IPS DF 6.9 (cell line): ENCODE measurements around the gene PM20D2.

Source experiments
- DNase-seq: peaks from one replicate; pipeline ENCODE4 v3.0.0-alpha.2; 2013; ENCODE audit warnings: low read depth, low spot score
- H3K27ac ChIP-seq: one replicate; pipeline ENCODE4 v1.5.1; 2013; ENCODE audit warnings: low read length, control low read depth
- H3K27me3 ChIP-seq: 2 replicates; pipeline ENCODE4 v1.6.1; 2013; ENCODE audit warnings: mild to moderate bottlenecking, low read length; ENCODE audit not compliant: control insufficient read depth, insufficient read depth
- H3K36me3 ChIP-seq: 2 replicates; pipeline ENCODE4 v1.6.1; 2013; ENCODE audit warnings: low read length; ENCODE audit not compliant: control insufficient read depth, insufficient read depth
- H3K4me1 ChIP-seq: 2 replicates; pipeline ENCODE4 v1.6.1; 2013; ENCODE audit warnings: low read length; ENCODE audit not compliant: control insufficient read depth, insufficient read depth
- H3K4me3 ChIP-seq: 2 replicates; pipeline ENCODE4 v1.5.1; 2013; ENCODE audit warnings: mild to moderate bottlenecking, low read length
- H3K9me3 ChIP-seq: 2 replicates; pipeline ENCODE4 v1.6.1; 2013; ENCODE audit warnings: low read length, inconsistent platforms; ENCODE audit not compliant: control insufficient read depth, insufficient read depth
- WGBS: extraction: QIAGEN DNeasy Blood & Tissue Kit; methylation state at CpG from one replicate; pipeline ENCODE4 v1.1.7; 2013; ENCODE audit warnings: mixed read lengths, missing lambda C conversion rate; ENCODE audit not compliant: insufficient read length, insufficient coverage; 5-methylcytosine and 5-hydroxymethylcytosine counted together

PM20D2 gene

GRCh38 chr6:89145956-89146717, at the start of gene PM20D2:
Gene PM20D2 (plus strand): TSS chr6:89146055. CDS start chr6:89146145, 90 bp downstream.
- H3K4me1 ChIP-seq, result no peaks in the 10 kb centered on the region
- H3K36me3 ChIP-seq, result no peaks in the 10 kb centered on the region
- H3K9me3 ChIP-seq, result no peaks in the 10 kb centered on the region
- no peak for DNase-seq
- no peak within 1 kb of the TSS for H3K27ac ChIP-seq
- WGBS, result no CpG with 5 or more reads among the region's 102 CpGs
- peaks cover 8% of the 10 kb centered on the region; the same call in 1 of the 2 replicates for H3K27me3 ChIP-seq
- peak within 1 kb of the TSS; percentile 48 for H3K4me3 ChIP-seq

- Histone ChIP-seq H3K9me3 (no peaks in the 10 kb centered on the region), H3K4me3 (no peak overlapping the region), H3K4me1 (no peaks in the 10 kb centered on the region), H3K27me3 (no peaks in the 10 kb centered on the region), H3K27ac (no peak overlapping the region), H3K36me3 (no peaks in the 10 kb centered on the region)
- no CpG with 5 or more reads among the region's 8 CpGs for WGBS
- no peak for DNase-seq
Observed at GRCh38 chr6:89098461-89098860, 47.4 kb upstream of the PM20D2 start.

- Histone ChIP-seq H3K27ac (no peak overlapping the region), H3K4me1 (no peaks in the 10 kb centered on the region), H3K9me3 (no peaks in the 10 kb centered on the region), H3K4me3 (no peak overlapping the region), H3K27me3 (no peaks in the 10 kb centered on the region), H3K36me3 (no peaks in the 10 kb centered on the region)
- no CpG with 5 or more reads among the region's 2 CpGs for WGBS
- DNase-seq, result no peak
Observed at GRCh38 chr6:89100114-89100513, 45.7 kb upstream of the PM20D2 start.

- Histone ChIP-seq H3K36me3 (no peaks in the 10 kb centered on the region), H3K27ac (no peak overlapping the region), H3K4me1 (no peaks in the 10 kb centered on the region), H3K9me3 (no peaks in the 10 kb centered on the region), H3K27me3 (no peaks in the 10 kb centered on the region), H3K4me3 (no peak overlapping the region)
- no CpG with 5 or more reads among the region's 3 CpGs for WGBS
- no peak for DNase-seq
Observed at GRCh38 chr6:89110284-89110683, 35.6 kb upstream of the PM20D2 start.

- DNase-seq, result no peak
- no peaks in the 10 kb centered on the region for H3K36me3 ChIP-seq
- no peaks in the 10 kb centered on the region for H3K9me3 ChIP-seq
- H3K4me1 ChIP-seq, result no peaks in the 10 kb centered on the region
- H3K4me3 ChIP-seq, result no peak overlapping the region
- no peak overlapping the region for H3K27ac ChIP-seq
- peaks cover 2% of the 10 kb centered on the region; the same call in 1 of the 2 replicates for H3K27me3 ChIP-seq
- WGBS, result no CpG with 5 or more reads among the region's 9 CpGs
Observed at GRCh38 chr6:89111933-89112332, 33.9 kb upstream of the PM20D2 start.

- H3K27me3 ChIP-seq, result peaks cover 15% of the 10 kb centered on the region
- H3K4me1 ChIP-seq, result no peaks in the 10 kb centered on the region
- peak overlapping the region; percentile 73; the same call in 1 of the 2 replicates for H3K4me3 ChIP-seq
- 100% methylated on average over 1 of the region's 6 CpGs for WGBS
- H3K36me3 ChIP-seq, result no peaks in the 10 kb centered on the region
- DNase-seq, result no peak
- no peak overlapping the region for H3K27ac ChIP-seq
- no peaks in the 10 kb centered on the region for H3K9me3 ChIP-seq
Observed at GRCh38 chr6:89116702-89117101, 29.2 kb upstream of the PM20D2 start.

GRCh38 chr6:89117211-89118108, 28.4 kb upstream of the PM20D2 start, which contains the start of gene SRSF12:
Gene SRSF12 (minus strand): TSS chr6:89118071. CDS start chr6:89117887, 184 bp downstream.
- H3K27me3 ChIP-seq, result peaks cover 15% of the 10 kb centered on the region
- H3K9me3 ChIP-seq, result no peaks in the 10 kb centered on the region
- H3K27ac ChIP-seq, result no peak within 1 kb of the TSS
- no peak for DNase-seq
- WGBS, result no CpG with 5 or more reads among the region's 106 CpGs
- peak within 1 kb of the TSS; percentile 73 for H3K4me3 ChIP-seq
- no peaks in the 10 kb centered on the region for H3K36me3 ChIP-seq
- no peaks in the 10 kb centered on the region for H3K4me1 ChIP-seq

GRCh38 chr6:89118931-89119330, 26.9 kb upstream of the PM20D2 start:
- H3K9me3 ChIP-seq, result no peaks in the 10 kb centered on the region
- no peak overlapping the region for H3K27ac ChIP-seq
- WGBS, result no CpG with 5 or more reads among the region's 8 CpGs
- H3K4me3 ChIP-seq, result no peak overlapping the region
- H3K4me1 ChIP-seq, result no peaks in the 10 kb centered on the region
- DNase-seq, result no peak
- H3K36me3 ChIP-seq, result no peaks in the 10 kb centered on the region
- H3K27me3 ChIP-seq, result peaks cover 15% of the 10 kb centered on the region

- H3K4me1 ChIP-seq, result no peaks in the 10 kb centered on the region
- peaks cover 15% of the 10 kb centered on the region for H3K27me3 ChIP-seq
- no peak for DNase-seq
- no peaks in the 10 kb centered on the region for H3K9me3 ChIP-seq
- no CpG with 5 or more reads among the region's 4 CpGs for WGBS
- H3K27ac ChIP-seq, result no peak overlapping the region
- no peak overlapping the region for H3K4me3 ChIP-seq
- no peaks in the 10 kb centered on the region for H3K36me3 ChIP-seq
Observed at GRCh38 chr6:89120371-89120770, 25.5 kb upstream of the PM20D2 start.

- H3K4me3 ChIP-seq, result no peak overlapping the region
- no peaks in the 10 kb centered on the region for H3K9me3 ChIP-seq
- no peaks in the 10 kb centered on the region for H3K36me3 ChIP-seq
- H3K4me1 ChIP-seq, result no peaks in the 10 kb centered on the region
- H3K27ac ChIP-seq, result no peak overlapping the region
- no peak for DNase-seq
- peaks cover 13% of the 10 kb centered on the region for H3K27me3 ChIP-seq
- WGBS, result no CpG with 5 or more reads among the region's 1 CpG
Observed at GRCh38 chr6:89121934-89122333, 23.9 kb upstream of the PM20D2 start.
